AG10803 (cell line): ENCODE data around the gene NFYC.

ENCODE experiments used
- DNase-seq: peaks from one replicate; pipeline ENCODE4 v3.0.0; 2010; ENCODE audit warnings: low read depth
- H3K4me3 ChIP-seq: 2 replicates; pipeline ENCODE4 v1.5.1; 2011; ENCODE audit warnings: mild to moderate bottlenecking, low read length, control low read depth
- TF ChIP-seq, protein P1 (sequence below): conservative IDR thresholded peaks from 2 replicates; pipeline ENCODE4 v1.5.1; 2011; ENCODE audit warnings: mild to moderate bottlenecking, low read length, control low read depth, inconsistent platforms

NFYC gene

GRCh38 chr1:40703316-40703715, 11.8 kb downstream of the NFYC start:
- TF ChIP-seq, protein P1, sequence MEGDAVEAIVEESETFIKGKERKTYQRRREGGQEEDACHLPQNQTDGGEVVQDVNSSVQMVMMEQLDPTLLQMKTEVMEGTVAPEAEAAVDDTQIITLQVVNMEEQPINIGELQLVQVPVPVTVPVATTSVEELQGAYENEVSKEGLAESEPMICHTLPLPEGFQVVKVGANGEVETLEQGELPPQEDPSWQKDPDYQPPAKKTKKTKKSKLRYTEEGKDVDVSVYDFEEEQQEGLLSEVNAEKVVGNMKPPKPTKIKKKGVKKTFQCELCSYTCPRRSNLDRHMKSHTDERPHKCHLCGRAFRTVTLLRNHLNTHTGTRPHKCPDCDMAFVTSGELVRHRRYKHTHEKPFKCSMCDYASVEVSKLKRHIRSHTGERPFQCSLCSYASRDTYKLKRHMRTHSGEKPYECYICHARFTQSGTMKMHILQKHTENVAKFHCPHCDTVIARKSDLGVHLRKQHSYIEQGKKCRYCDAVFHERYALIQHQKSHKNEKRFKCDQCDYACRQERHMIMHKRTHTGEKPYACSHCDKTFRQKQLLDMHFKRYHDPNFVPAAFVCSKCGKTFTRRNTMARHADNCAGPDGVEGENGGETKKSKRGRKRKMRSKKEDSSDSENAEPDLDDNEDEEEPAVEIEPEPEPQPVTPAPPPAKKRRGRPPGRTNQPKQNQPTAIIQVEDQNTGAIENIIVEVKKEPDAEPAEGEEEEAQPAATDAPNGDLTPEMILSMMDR = 0 out of 2 replicates have a peak, but pooled peaks have one; percentile 11
- DNase-seq = peak; percentile 80
- no peak overlapping the region for H3K4me3 ChIP-seq

DNA sequence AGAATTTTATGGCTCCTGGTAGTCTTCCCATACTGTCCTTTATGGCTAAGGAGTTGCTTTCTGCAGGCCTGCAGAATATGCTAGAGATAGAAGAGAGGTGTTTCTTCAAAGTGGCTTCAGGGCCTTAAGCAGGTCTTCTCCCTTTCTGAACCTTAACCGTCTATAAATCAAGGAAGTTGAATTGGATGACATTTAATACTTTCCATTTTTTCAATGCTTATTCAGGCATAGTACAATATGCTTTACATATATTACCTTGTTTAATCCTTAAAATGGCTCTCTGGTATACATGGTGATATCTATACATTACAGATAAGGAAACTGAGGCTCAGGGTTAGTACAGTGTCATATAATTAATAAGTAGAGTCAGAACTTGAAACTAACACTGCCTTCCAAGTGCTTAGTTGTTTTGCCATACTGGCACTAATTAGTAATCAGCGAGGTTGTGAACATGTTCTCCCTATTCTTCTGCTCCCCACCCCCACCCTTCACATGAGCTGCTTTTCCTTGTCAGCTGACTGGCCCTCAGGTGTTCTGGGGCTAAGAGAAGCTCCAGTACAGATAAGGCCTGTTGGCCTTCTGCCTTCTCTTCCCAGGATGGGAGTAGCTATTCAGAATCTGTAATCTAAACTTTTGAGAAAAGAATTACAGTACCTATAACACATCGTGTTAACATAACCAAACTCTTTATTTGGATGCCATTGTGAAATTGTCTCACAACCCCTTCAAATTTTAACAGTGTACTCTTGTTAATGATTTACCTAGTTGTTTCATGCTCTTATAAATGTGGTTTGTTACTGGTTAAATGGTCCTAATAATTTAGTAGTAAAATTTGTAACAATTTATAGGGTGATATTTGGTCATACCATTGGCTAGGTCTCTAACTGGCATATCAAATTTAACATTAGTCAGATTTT, 13.6 kb downstream of the NFYC start:
- TF ChIP-seq, protein P1 = no peak
- DNase-seq = no peak
- no peak overlapping the region for H3K4me3 ChIP-seq

- no peak overlapping the region for H3K4me3 ChIP-seq
- TF ChIP-seq, protein P1 = no peak
These were observed 15.1 kb downstream of the NFYC start for GRCh38 chr1:40706626-40707025.

DNA sequence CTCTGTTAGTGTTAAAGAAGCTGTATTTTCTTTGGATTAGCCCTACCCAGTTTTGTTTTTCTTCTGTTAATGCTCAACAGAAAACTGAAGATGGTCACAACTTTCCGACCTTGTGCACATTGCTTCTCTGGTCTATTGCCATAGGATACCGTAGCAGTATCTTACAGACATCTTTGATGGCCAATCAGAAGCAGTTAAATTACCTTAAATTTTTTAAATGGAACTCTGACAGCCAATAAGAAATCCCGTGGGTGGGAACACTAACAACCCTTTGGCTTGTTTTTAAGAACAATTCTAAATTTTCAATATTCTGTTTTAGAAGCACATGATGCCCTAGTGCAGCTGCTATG, 17.2 kb downstream of the NFYC start:
- TF ChIP-seq, protein P1 = no peak
- DNase-seq = peak; percentile 87
- peak overlapping the region; percentile 74 for H3K4me3 ChIP-seq

More at GRCh38 chr1:40706626-40707025, 15.1 kb downstream of the NFYC start:
- no peak for DNase-seq

DNA sequence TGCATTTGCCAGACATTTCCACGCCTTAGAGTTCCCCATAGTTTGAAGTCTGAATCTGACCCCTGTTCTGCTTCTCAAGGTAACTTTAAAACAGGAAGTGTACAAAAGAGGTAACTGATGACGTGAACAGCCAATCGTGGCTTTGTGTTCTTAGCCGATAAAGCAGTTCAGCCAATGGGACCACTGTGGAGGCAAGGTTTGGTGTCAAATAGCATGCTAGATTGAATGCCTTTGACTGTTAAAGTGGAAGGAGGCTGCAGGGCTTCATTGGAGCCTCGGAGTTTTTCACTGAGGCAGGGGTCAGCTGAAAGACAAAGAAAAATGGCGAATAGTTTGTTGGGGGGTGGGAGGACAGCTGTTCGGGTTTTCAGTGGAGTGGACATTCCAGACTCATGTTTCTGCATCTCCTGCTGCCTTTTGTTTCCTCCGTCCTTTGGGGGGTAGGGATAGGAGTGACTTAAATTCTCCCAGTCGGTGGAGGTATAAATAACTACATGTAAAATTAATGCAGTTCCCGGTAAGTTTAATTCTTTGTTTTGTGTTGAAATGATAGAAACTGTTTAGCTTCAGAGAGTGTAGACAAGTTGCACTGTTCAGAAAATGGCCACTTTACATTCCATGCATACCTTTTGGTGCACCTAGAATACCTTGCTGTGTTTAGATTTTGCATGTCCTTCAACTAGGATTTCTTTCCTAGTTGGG, 17.7 kb downstream of the NFYC start:
- peak; percentile 94 for DNase-seq
- H3K4me3 ChIP-seq = peak overlapping the region; percentile 74
- TF ChIP-seq, protein P1 = no peak

GRCh38 chr1:40709802-40710278, 18.3 kb downstream of the NFYC start:
- TF ChIP-seq, protein P1 = no peak
- DNase-seq = no peak
- H3K4me3 ChIP-seq = peak overlapping the region; percentile 74
